Adrenal gland (tissue), 12 donors: ENCODE results near the gene ATP5F1B. TPM values are rescaled to one million over a fixed set of nuclear protein-coding genes. Genes with fewer than 3 reads are reported as not detected.

ENCODE experiments used
- DNase-seq, 7 donors: peaks; one replicate each; pipeline ENCODE4 v3.0.0-alpha.2; 2019 to 2020
- H3K27ac ChIP-seq, 5 donors: fragments of 200-600 bp; sonication (generic) in 4 of 5; 1 replicate in 3 of 5; 2 replicates in 2 of 5; pipeline versions ENCODE4 v1.5.1 to v1.8.0; 2016 to 2020; ENCODE audit warnings: mild to moderate bottlenecking in 1 of 5
- H3K27me3 ChIP-seq: fragments of 200-600 bp; 2 replicates; pipeline ENCODE4 v1.8.0; 2021
- H3K36me3 ChIP-seq, 2 donors: fragments of 200-600 bp; replicated peaks in 1 of 2; 1 replicate in 1 of 2; 2 replicates in 1 of 2; pipeline versions ENCODE4 v1.5.1 to v1.8.0; 2018 to 2022
- H3K4me1 ChIP-seq, 2 donors: fragments of 200-600 bp; replicated peaks in 1 of 2; 1 replicate in 1 of 2; 2 replicates in 1 of 2; pipeline versions ENCODE4 v1.5.1 to v1.8.0; 2018 to 2021
- H3K4me3 ChIP-seq, 4 donors: fragments of 200-600 bp; sonication (generic) in 3 of 4; one replicate each; pipeline ENCODE4 v1.5.1; 2016 to 2018
- H3K9me3 ChIP-seq, 3 donors: fragments of 200-600 bp; sonication (generic) in 1 of 3; replicated peaks in 1 of 3; 1 replicate in 2 of 3; 2 replicates in 1 of 3; pipeline versions ENCODE4 v1.5.1 to v1.8.0; 2016 to 2021
- CTCF ChIP-seq, 6 experiments: fragments of 450-650 bp in 4 of 6; fragments of 200-600 bp in 2 of 6; sonication (generic) in 1 of 6; IDR thresholded peaks; 1 replicate in 5 of 6; 2 replicates in 1 of 6; pipeline versions ENCODE4 v1.5.1 to v1.8.0; 2016 to 2021; ENCODE audit warnings: antibody characterized with exemption in 6 of 6, mild to moderate bottlenecking in 2 of 6, moderate library complexity in 1 of 6
- POLR2A ChIP-seq, 2 donors: fragments of 450-650 bp; IDR thresholded peaks; one replicate each; pipeline ENCODE4 v1.6.1; 2017; ENCODE audit warnings: antibody characterized with exemption in 2 of 2, mild to moderate bottlenecking in 2 of 2, moderate library complexity in 1 of 2
- WGBS, 4 donors: extraction: QIAGEN DNeasy Blood & Tissue Kit in 2 of 4; methylation state at CpG; one replicate each; pipeline versions ENCODE4 v1.1.5 to v1.1.7; 2013 to 2017; 5-methylcytosine and 5-hydroxymethylcytosine counted together
- intact Hi-C, 2 donors: fragments of 100-400 bp; cut with DNase I; formaldehyde crosslinking; loops; one replicate each; pipeline versions ENCODE4 v1.14.1 to v1.15.0; 2022 to 2023
- polyA plus RNA-seq, 3 donors: library from polyadenylated mRNA; stranded (reverse); fragments of 200-250 nt in 2 of 3; fragments of 350-450 nt in 1 of 3; fragmentation: Illumina TruSeq in 1 of 3; extraction: RNeasy Lipid Tissue Mini Kit (QIAGEN cat#74804) in 1 of 3; gene quantifications; one replicate each; pipeline ENCODE4 v1.2.3, GENCODE V29; 2013 to 2014
- total RNA-seq, 9 donors: library from RNA; depleted of rRNA in 4 of 9; stranded (reverse); fragments of >200 nt in 4 of 9; fragments of 120-200 nt in 1 of 9; fragmentation: NEBNext Ultra II Directional in 1 of 9; extraction: Animal tissue kit (Norgen Biotek cat#: 25700) in 1 of 9; gene quantifications; one replicate each; pipeline versions ENCODE4 v1.1.0 to v1.2.4, GENCODE V29; 2013 to 2023
- donor health status: healthy with polysubstance abuse.
- donor health status: Bipolar disorder and iron deficiency.
- donor health status: DM: yes; HTN: yes; CAD: no.
- donor health status: DM: no; HTN: no; CAD: no.
- donor health status: DM: no; HTN: no; CAD: no.
- donor health status: DM: yes; HTN: yes; CAD: no.

The ATP5F1B gene
- total and polyA plus RNA-seq, 12 donors: 306 to 1,296 (median 754) TPM

GRCh38 chr12:56628671-56629458, 16.9 kb downstream of the ATP5F1B start:
- TF ChIP-seq CTCF (IDR thresholded peaks at IDR 0.05): no peak
- TF ChIP-seq POLR2A (IDR thresholded peaks at IDR 0.05): peak in 1 of 2 donors; percentile 75

GRCh38 chr12:56626701-56627100, 19.1 kb downstream of the ATP5F1B start:
- no peak overlapping the region for H3K4me3 ChIP-seq
- no peak for DNase-seq
- peak overlapping the region in 2 of 5 donors; percentile 8 to 10 for H3K27ac ChIP-seq
- H3K9me3 ChIP-seq: no peaks in the 10 kb centered on the region
- TF ChIP-seq CTCF (IDR thresholded peaks at IDR 0.05) (no peak), POLR2A (IDR thresholded peaks at IDR 0.05) (no peak)
- H3K36me3 ChIP-seq: peaks cover 0 to 5% of the 10 kb centered on the region in 2 donors
- no peaks in the 10 kb centered on the region for H3K27me3 ChIP-seq
- peaks cover 34 to 72% of the 10 kb centered on the region in 2 donors for H3K4me1 ChIP-seq
- intact Hi-C loops: loop anchor here in 1 of 2 donors (10.0 kb wide), 1 partner anchor 112 kb away; no protein-coding TSS in a partner anchor

More at GRCh38 chr12:56628671-56629458, 16.9 kb downstream of the ATP5F1B start:
- Histone ChIP-seq H3K36me3 (no peaks in the 10 kb centered on the region), H3K27me3 (no peaks in the 10 kb centered on the region), H3K4me3 (peak overlapping the region; percentile 88 to 99 (median 98)), H3K9me3 (no peaks in the 10 kb centered on the region), H3K4me1 (peaks cover 46 to 82% of the 10 kb centered on the region in 2 donors), H3K27ac (peak overlapping the region; percentile 87 to 94 (median 91))
- 0% methylated on average over 18 of the region's 18 CpGs for WGBS, 4 donors
- peak; percentile 69 to 91 (median 79) for DNase-seq
- intact Hi-C loops: loop anchor here in 1 of 2 donors (10.0 kb wide), 1 partner anchor 114 kb away; no protein-coding TSS in a partner anchor

- intact Hi-C loops: loop anchor here in 1 of 2 donors (10.0 kb wide), 1 partner anchor 108 kb away; no protein-coding TSS in a partner anchor
- Histone ChIP-seq H3K27ac (no peak overlapping the region), H3K4me3 (no peak overlapping the region), H3K9me3 (no peaks in the 10 kb centered on the region), H3K27me3 (no peaks in the 10 kb centered on the region), H3K4me1 (peaks cover 29 to 58% of the 10 kb centered on the region in 2 donors), H3K36me3 (peaks cover 0 to 31% of the 10 kb centered on the region in 2 donors)
- no peak for TF ChIP-seq CTCF (IDR thresholded peaks at IDR 0.05)
- no peak for TF ChIP-seq POLR2A (IDR thresholded peaks at IDR 0.05)
- no peak for DNase-seq
- WGBS, 4 donors: 80 to 88% (median 84%) methylated on average over 1 of the region's 1 CpG
Measured at GRCh38 chr12:56622535-56622934, 23.2 kb downstream of the ATP5F1B start.

- intact Hi-C loops: no loop called here
- H3K9me3 ChIP-seq: no peaks in the 10 kb centered on the region
- H3K27me3 ChIP-seq: no peaks in the 10 kb centered on the region
- peaks cover 0 to 20% of the 10 kb centered on the region in 2 donors for H3K4me1 ChIP-seq
- H3K27ac ChIP-seq: no peak overlapping the region
- no peak overlapping the region for H3K4me3 ChIP-seq
- H3K36me3 ChIP-seq: peaks cover 0 to 83% of the 10 kb centered on the region in 2 donors
- TF ChIP-seq POLR2A (IDR thresholded peaks at IDR 0.05): no peak
- TF ChIP-seq CTCF (IDR thresholded peaks at IDR 0.05): no peak
- DNase-seq: no peak
Measured at GRCh38 chr12:56616925-56617324, 28.9 kb downstream of the ATP5F1B start.
